HepG2 (cell line): ENCODE results near the gene WDR27. TPM values are rescaled to one million over a fixed set of nuclear protein-coding genes. Genes with fewer than 3 reads are reported as not detected.

Experiments used
- ATAC-seq: fragments of 200-7000 bp; cut with Tn5 transposase; 3 replicates; pipeline ENCODE4 v1.9.1; 2020; ENCODE audit warnings: mild to moderate bottlenecking, moderate library complexity
- BruUV-seq: library from RNA; stranded (reverse); fragments of 400-500 nt; replicated peaks from 2 replicates; lab custom pipeline; 2021; lab: Mats Ljungman, UMichigan
- CTCF ChIA-PET: fragments of 300-600 bp; formaldehyde crosslinking; extraction: SDS; loops from one replicate; lab custom pipeline; 2021; ENCODE audit warnings: low total read pairs, inconsistent platforms, low intra/inter-chr PET ratio; lab: Yijun Ruan, JAX
- POLR2A ChIA-PET: fragments of 350-600 bp; sonication (Branson Sonifier 250); formaldehyde crosslinking; loops from one replicate; lab custom pipeline; 2020; ENCODE audit warnings: antibody characterized with exemption, inconsistent platforms; lab: Yijun Ruan, JAX
- DNase-seq: peaks from one replicate; pipeline ENCODE4 v3.0.0-alpha.2; 2015; ENCODE audit warnings: low spot score
- FAIRE-seq: peaks from 3 replicates; lab custom pipeline; 2011; peaks lifted over from hg19 to GRCh38; lab: Jason Lieb, UNC
- H2AFZ ChIP-seq: one replicate; pipeline ENCODE4 v1.6.1; 2011; ENCODE audit warnings: low read length, inconsistent platforms
- H3K27ac ChIP-seq: fragments of 300-600 bp; 3 replicates; pipeline ENCODE4 v1.8.0; 2011; ENCODE audit warnings: mixed run types, mild to moderate bottlenecking, mixed read lengths, low read length, inconsistent platforms; ENCODE audit not compliant: insufficient read depth; ENCODE audit errors: extremely low read length
- H3K27me3 ChIP-seq, 2 experiments: fragments of 200-600 bp in 1 of 2; 2 replicates in 1 of 2; 3 replicates in 1 of 2; pipeline versions ENCODE4 v1.6.0 to v1.8.0; 2011; ENCODE audit warnings: low read length in 2 of 2, mild to moderate bottlenecking in 2 of 2, moderate library complexity in 2 of 2, inconsistent platforms in 1 of 2; ENCODE audit not compliant: insufficient read depth in 2 of 2, control insufficient read depth in 1 of 2
- H3K36me3 ChIP-seq, 2 experiments: fragments of 200-600 bp in 1 of 2; replicated peaks in 1 of 2; 2 replicates in 1 of 2; 3 replicates in 1 of 2; pipeline versions ENCODE4 v1.5.1 to v1.8.0; 2011; ENCODE audit warnings: low read length in 2 of 2, inconsistent platforms in 1 of 2; ENCODE audit not compliant: insufficient read depth in 2 of 2, control insufficient read depth in 1 of 2
- H3K4me1 ChIP-seq: 2 replicates; pipeline ENCODE4 v1.5.1; 2012; ENCODE audit warnings: low read length, inconsistent platforms; ENCODE audit not compliant: insufficient read depth
- H3K4me2 ChIP-seq: 2 replicates; pipeline ENCODE4 v1.6.0; 2011; ENCODE audit warnings: low read depth, low read length, inconsistent platforms
- H3K4me3 ChIP-seq, 3 experiments: fragments of 200-600 bp in 1 of 3; sonication (generic), shearing (Covaris generic) in 1 of 3; replicated peaks in 1 of 3; 2 replicates each; pipeline ENCODE4 v1.5.1; 2011 to 2016; ENCODE audit warnings: low read length in 3 of 3, inconsistent platforms in 2 of 3, low read depth in 2 of 3, mild to moderate bottlenecking in 2 of 3, control low read depth in 1 of 3, mixed read lengths in 1 of 3; ENCODE audit not compliant: insufficient read depth in 1 of 3
- H3K79me2 ChIP-seq: one replicate; pipeline ENCODE4 v1.6.1; 2011; ENCODE audit warnings: low read length, inconsistent platforms; ENCODE audit not compliant: insufficient read depth
- H3K9ac ChIP-seq: 2 replicates; pipeline ENCODE4 v1.6.0; 2011; ENCODE audit warnings: mild to moderate bottlenecking, low read depth, low read length, inconsistent platforms; ENCODE audit not compliant: insufficient read depth
- H3K9me3 ChIP-seq: 2 replicates; pipeline ENCODE4 v1.5.1; 2012; ENCODE audit warnings: mild to moderate bottlenecking, low read length
- H4K20me1 ChIP-seq: 2 replicates; pipeline ENCODE4 v1.6.0; 2011; ENCODE audit warnings: inconsistent platforms, mild to moderate bottlenecking, low read length, moderate library complexity; ENCODE audit not compliant: insufficient read depth
- BCL6 ChIP-seq: IDR thresholded peaks from 2 replicates; pipeline ENCODE4 v1.6.1; 2016; ENCODE audit warnings: missing genetic modification reagents, missing compliant biosample characterization
- NFYB ChIP-seq: sonication (generic); formaldehyde crosslinking; IDR thresholded peaks from 2 replicates; pipeline ENCODE4 v1.4.0; 2020; ENCODE audit warnings: missing genetic modification reagents
- SPEN ChIP-seq: sonication (generic); formaldehyde crosslinking; IDR thresholded peaks from 2 replicates; pipeline ENCODE4 v1.5.1; 2020; ENCODE audit warnings: low read depth, mild to moderate bottlenecking, missing genetic modification reagents
- TBX3 ChIP-seq: fragments of 450-650 bp; IDR thresholded peaks from 2 replicates; pipeline ENCODE4 v1.6.1; 2017; ENCODE audit warnings: antibody characterized with exemption, mild to moderate bottlenecking, inconsistent platforms, borderline replicate concordance
- ZBTB7B ChIP-seq: sonication (generic); formaldehyde crosslinking; IDR thresholded peaks from 2 replicates; pipeline ENCODE4 v1.4.0; 2020; ENCODE audit warnings: missing genetic modification reagents
- ZNF136 ChIP-seq: sonication (generic); formaldehyde crosslinking; IDR thresholded peaks from 2 replicates; pipeline ENCODE4 v1.8.1; 2022; ENCODE audit warnings: low read depth, mild to moderate bottlenecking, moderate library complexity, missing genetic modification reagents
- ZNF678 ChIP-seq: sonication (generic); formaldehyde crosslinking; IDR thresholded peaks from 2 replicates; pipeline ENCODE4 v1.4.0; 2020; ENCODE audit warnings: mild to moderate bottlenecking, missing genetic modification reagents
- WGBS: methylation state at CpG from one replicate; pipeline ENCODE4 v1.1.6; 2017; ENCODE audit warnings: low lambda C conversion rate; 5-methylcytosine and 5-hydroxymethylcytosine counted together
- in situ Hi-C: cut with HindIII; loops from 2 replicates; pipeline ENCODE4 v1.10.0; 2017; ENCODE audit warnings: low pct_unique_long_range_greater_than_20kb; ENCODE audit not compliant: extremely low pct_ligation_motif_present
- intact Hi-C: fragments of 100-400 bp; cut with micrococcal nuclease; formaldehyde crosslinking; loops from one replicate; pipeline ENCODE4 v1.10.0; 2022; ENCODE audit not compliant: unreplicated experiment
- polyA plus RNA-seq, 8 experiments: library from polyadenylated mRNA; depleted of rRNA in 3 of 8; stranded (reverse) in 7 of 8; unstranded in 1 of 8; fragments of >200 nt; fragmentation: Illumina TruSeq in 4 of 8; extraction: Trizol in 4 of 8; gene quantifications; 2 replicates each; pipeline versions ENCODE4 v1.2.1 to v1.2.3, GENCODE V29; 2011 to 2016; ENCODE audit warnings: low read depth in 4 of 8, missing spikeins in 1 of 8, mixed read lengths in 1 of 8; ENCODE audit not compliant: insufficient read depth in 1 of 8
- total RNA-seq, 5 experiments: library from RNA; depleted of rRNA; stranded (reverse); fragments of >200 nt; fragmentation: Illumina TruSeq; extraction: Trizol; gene quantifications; 2 replicates each; pipeline ENCODE4 v1.2.3, GENCODE V29; 2016; ENCODE audit warnings: low read depth in 1 of 5
- TF ChIP-seq, protein P1 (sequence below): sonication (generic); formaldehyde crosslinking; IDR thresholded peaks from 2 replicates; pipeline ENCODE4 v1.5.0; 2020; ENCODE audit warnings: mild to moderate bottlenecking, missing genetic modification reagents
- TF ChIP-seq, protein P2 (sequence below): sonication (generic); formaldehyde crosslinking; IDR thresholded peaks from 2 replicates; pipeline ENCODE4 v1.5.1; 2020; ENCODE audit warnings: missing genetic modification reagents, mild to moderate bottlenecking, borderline replicate concordance
- TF ChIP-seq, protein P3 (sequence below): sonication (generic); formaldehyde crosslinking; IDR thresholded peaks from 2 replicates; pipeline ENCODE4 v1.5.1; 2020; ENCODE audit warnings: missing genetic modification reagents, mild to moderate bottlenecking, borderline replicate concordance

The WDR27 gene
- total and polyA plus RNA-seq, 2 of the 13 experiments (the other 11 are each of a cell fraction or from before 2014, with no cell fraction given): 34.1 to 80.3 TPM

DNA sequence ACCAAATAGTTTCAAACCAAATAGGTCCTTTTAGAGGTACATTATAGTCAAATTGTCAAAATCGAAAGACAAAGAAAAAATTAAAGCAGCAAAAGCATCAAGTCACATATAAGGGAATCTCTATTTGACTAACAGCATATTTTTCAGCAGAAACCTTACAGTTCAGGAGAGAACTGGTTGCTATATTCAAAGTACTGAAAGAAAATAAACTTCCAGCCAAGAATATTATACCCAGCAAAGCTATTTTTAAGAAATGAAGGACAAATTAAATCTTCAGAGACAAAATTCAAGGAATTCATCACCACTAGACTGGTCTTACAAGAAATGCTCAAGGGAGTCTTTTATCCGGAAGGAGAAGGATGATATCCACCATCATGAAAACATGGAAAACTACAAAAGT lies 16.0 kb downstream of the WDR27 start:
- H2AFZ ChIP-seq: no peak overlapping the region
- H3K4me2 ChIP-seq: no peak overlapping the region
- no peaks in the 10 kb centered on the region; the same call in 1 of the 2 replicates for H4K20me1 ChIP-seq
- ATAC-seq (no peak), FAIRE-seq (peak; percentile 57), DNase-seq (no peak)
- intact Hi-C loops (no loop called here), in situ Hi-C loops (loop anchor here (25.0 kb wide), 1 partner anchor 724 kb away; no protein-coding TSS in a partner anchor)
- H3K4me1 ChIP-seq: no peaks in the 10 kb centered on the region
- ChIA-PET POLR2A (no interaction called here), CTCF (no interaction called here)
- no peak overlapping the region for H3K9ac ChIP-seq
- H3K9me3 ChIP-seq: peaks cover 14% of the 10 kb centered on the region
- peaks cover 10 to 49% of the 10 kb centered on the region in 2 experiments for H3K36me3 ChIP-seq
- WGBS: 97% methylated on average over 2 of the region's 2 CpGs
- H3K4me3 ChIP-seq: no peak overlapping the region
- H3K27ac ChIP-seq: no peak overlapping the region
- no peaks in the 10 kb centered on the region for H3K27me3 ChIP-seq
- TF ChIP-seq ZNF136 (CRISPR knock-in tag): peak; percentile 85; the same call in 1 of the 2 replicates
- TF ChIP-seq, protein P1, sequence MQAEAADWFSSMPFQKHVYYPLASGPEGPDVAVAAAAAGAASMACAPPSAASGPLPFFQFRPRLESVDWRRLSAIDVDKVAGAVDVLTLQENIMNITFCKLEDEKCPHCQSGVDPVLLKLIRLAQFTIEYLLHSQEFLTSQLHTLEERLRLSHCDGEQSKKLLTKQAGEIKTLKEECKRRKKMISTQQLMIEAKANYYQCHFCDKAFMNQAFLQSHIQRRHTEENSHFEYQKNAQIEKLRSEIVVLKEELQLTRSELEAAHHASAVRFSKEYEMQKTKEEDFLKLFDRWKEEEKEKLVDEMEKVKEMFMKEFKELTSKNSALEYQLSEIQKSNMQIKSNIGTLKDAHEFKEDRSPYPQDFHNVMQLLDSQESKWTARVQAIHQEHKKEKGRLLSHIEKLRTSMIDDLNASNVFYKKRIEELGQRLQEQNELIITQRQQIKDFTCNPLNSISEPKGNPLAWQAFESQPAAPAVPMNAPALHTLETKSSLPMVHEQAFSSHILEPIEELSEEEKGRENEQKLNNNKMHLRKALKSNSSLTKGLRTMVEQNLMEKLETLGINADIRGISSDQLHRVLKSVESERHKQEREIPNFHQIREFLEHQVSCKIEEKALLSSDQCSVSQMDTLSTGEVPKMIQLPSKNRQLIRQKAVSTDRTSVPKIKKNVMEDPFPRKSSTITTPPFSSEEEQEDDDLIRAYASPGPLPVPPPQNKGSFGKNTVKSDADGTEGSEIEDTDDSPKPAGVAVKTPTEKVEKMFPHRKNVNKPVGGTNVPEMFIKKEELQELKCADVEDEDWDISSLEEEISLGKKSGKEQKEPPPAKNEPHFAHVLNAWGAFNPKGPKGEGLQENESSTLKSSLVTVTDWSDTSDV (CRISPR knock-in tag): no peak
- TF ChIP-seq, all 625 proteins: peak for 1
- H3K79me2 ChIP-seq: peaks cover 6% of the 10 kb centered on the region
- no TSS peak for BruUV-seq

- H3K79me2 ChIP-seq: peaks cover 4% of the 10 kb centered on the region
- H3K36me3 ChIP-seq: peaks cover 11 to 58% of the 10 kb centered on the region in 2 experiments
- TF ChIP-seq SPEN (CRISPR knock-in tag) (no peak), ZBTB7B (CRISPR knock-in tag) (no peak), NFYB (CRISPR knock-in tag) (no peak), ZNF678 (no peak), BCL6 (no peak), TBX3 (no peak)
- TF ChIP-seq, protein P2, sequence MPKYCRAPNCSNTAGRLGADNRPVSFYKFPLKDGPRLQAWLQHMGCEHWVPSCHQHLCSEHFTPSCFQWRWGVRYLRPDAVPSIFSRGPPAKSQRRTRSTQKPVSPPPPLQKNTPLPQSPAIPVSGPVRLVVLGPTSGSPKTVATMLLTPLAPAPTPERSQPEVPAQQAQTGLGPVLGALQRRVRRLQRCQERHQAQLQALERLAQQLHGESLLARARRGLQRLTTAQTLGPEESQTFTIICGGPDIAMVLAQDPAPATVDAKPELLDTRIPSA (CRISPR knock-in tag): no peak
- TF ChIP-seq, protein P3, sequence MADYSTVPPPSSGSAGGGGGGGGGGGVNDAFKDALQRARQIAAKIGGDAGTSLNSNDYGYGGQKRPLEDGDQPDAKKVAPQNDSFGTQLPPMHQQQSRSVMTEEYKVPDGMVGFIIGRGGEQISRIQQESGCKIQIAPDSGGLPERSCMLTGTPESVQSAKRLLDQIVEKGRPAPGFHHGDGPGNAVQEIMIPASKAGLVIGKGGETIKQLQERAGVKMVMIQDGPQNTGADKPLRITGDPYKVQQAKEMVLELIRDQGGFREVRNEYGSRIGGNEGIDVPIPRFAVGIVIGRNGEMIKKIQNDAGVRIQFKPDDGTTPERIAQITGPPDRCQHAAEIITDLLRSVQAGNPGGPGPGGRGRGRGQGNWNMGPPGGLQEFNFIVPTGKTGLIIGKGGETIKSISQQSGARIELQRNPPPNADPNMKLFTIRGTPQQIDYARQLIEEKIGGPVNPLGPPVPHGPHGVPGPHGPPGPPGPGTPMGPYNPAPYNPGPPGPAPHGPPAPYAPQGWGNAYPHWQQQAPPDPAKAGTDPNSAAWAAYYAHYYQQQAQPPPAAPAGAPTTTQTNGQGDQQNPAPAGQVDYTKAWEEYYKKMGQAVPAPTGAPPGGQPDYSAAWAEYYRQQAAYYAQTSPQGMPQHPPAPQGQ (CRISPR knock-in tag): no peak
- no peak overlapping the region for H2AFZ ChIP-seq
- H3K4me2 ChIP-seq: no peak overlapping the region
- intact Hi-C loops: no loop called here
- DNase-seq (no peak), ATAC-seq (no peak), FAIRE-seq (no peak)
- WGBS: 100% methylated on average over 3 of the region's 3 CpGs
- H3K27ac ChIP-seq: no peak overlapping the region
- in situ Hi-C loops: loop anchor here (25.0 kb wide), 1 partner anchor 722 kb away; no protein-coding TSS in a partner anchor
- BruUV-seq: no TSS peak
- H3K27me3 ChIP-seq: no peaks in the 10 kb centered on the region
- ChIA-PET POLR2A (no interaction called here), CTCF (no interaction called here)
- no peak overlapping the region for H3K4me3 ChIP-seq
- H3K9ac ChIP-seq: no peak overlapping the region
- H4K20me1 ChIP-seq: no peaks in the 10 kb centered on the region; the same call in 1 of the 2 replicates
- peaks cover 14% of the 10 kb centered on the region for H3K9me3 ChIP-seq
- H3K4me1 ChIP-seq: no peaks in the 10 kb centered on the region
Measured at GRCh38 chr6:169684056-169684455, 17.8 kb downstream of the WDR27 start.
